Stimulated activated naive CD4-positive, alpha-beta T cell treated with Interleukin-2 at 50 U/mL for 16 hours (primary cell): ENCODE data around the gene CASZ1.

Experiments used
- DNase-seq: peaks from one replicate; lab custom pipeline; 2025; lab: John Stamatoyannopoulos, UW

Gene CASZ1

DNA sequence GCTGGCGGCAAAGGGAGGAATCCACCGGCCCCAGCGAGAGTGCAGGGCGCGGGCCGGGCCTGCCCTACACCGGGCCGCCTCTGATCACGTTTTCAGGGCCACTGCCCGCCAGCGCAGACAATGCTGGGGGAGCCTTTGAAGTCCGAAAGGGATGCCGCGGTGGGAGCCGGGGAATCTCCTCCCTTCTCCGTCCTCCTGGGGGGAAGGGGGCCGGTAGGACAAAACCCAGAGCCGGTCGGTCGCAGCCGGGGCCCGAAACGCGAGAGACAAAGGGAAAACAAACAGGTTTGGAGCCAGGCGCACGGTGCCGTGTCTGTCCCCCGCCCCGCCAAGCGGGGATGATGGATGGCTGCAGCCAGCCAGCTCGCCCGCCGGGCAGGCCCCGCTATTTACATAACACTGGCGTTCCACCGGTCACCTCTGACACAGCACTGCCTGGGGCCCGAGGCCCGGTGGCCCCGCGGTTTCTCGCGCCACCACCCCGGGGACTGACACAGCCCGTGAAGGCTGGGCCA, 92.0 kb downstream of the CASZ1 start:
- DNase-seq: no peak

DNA sequence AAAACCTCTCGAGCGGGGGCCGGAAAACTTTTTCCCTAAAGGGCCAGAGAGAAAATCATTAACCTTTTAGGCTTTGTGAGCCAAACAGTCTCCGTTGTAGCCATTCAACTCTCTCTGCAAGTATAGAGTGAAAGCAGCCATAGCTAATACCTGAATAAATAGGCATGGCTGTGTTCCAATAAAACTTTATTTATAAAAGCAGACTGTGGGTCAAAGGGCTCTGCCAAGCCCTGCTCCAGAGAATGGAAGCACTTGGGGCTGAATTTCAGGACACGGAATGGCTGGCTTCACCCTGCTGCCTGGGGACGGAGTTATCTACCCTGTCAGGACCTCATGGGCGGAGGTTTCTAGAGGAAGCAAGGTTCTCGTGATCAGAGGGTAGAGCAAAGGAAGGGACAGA, 92.7 kb downstream of the CASZ1 start:
- DNase-seq: no peak

- DNase-seq: no peak
Observed at GRCh38 chr1:10701145-10701544, 95.3 kb downstream of the CASZ1 start.

DNA sequence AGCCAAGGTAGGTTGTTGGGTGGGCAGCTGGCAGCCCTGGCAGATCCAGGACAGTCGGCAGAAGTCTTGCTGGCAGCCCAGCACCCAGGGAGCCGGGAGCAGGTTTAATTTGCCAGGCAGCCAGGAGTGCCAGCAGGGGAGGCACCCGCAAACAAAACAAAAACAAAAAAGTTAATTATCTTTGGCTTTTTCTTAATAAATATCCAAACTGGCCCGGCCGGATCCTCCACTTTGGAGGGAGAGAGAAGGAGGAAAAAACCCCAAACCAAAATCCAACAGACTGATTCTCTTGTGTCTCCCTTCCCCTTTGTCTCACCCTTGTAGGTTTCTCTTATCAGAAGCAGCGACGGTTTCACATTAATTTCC, 97.0 kb downstream of the CASZ1 start:
- DNase-seq: no peak

DNA sequence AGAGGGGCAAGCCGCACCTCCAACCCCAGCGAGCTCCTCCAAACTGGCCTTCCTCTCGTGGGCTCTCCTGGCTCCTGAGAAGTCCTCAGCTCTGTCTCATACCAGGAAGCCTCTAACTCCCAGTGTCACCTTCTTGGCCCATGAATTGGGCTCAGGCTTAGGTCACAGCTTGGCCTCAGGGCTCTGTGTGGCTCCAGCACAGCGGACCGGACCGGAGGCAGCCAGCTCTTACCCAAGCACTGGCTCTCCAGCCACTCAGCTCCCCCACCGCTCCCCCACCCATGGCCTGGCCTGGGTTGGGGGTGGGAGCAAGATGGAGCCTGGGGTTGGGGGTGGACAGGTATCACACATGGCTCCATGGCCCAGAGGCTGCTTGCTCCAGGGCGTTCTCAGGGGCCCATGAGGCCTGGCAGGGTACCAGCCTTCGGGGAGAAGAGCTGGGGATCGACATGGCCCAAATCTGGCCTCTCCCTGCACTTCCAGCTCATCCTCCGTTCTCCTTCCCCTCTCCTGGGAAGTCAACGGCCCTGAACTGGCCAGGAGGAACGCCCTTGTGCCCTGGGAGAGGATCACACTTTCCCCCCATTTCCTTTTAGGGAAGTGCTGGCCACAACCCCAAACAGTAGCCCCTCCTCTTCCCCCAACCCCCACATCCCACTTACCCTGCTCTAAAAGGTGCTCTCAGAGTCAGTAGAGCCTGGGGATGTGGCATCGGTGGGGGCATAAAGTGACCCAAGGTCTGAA, 97.5 kb downstream of the CASZ1 start:
- DNase-seq: no peak

- no peak for DNase-seq
Observed at GRCh38 chr1:10697621-10698160, 98.8 kb downstream of the CASZ1 start.

- DNase-seq: peak; percentile 10
Observed at GRCh38 chr1:10696977-10697376, 99.5 kb downstream of the CASZ1 start.

DNA sequence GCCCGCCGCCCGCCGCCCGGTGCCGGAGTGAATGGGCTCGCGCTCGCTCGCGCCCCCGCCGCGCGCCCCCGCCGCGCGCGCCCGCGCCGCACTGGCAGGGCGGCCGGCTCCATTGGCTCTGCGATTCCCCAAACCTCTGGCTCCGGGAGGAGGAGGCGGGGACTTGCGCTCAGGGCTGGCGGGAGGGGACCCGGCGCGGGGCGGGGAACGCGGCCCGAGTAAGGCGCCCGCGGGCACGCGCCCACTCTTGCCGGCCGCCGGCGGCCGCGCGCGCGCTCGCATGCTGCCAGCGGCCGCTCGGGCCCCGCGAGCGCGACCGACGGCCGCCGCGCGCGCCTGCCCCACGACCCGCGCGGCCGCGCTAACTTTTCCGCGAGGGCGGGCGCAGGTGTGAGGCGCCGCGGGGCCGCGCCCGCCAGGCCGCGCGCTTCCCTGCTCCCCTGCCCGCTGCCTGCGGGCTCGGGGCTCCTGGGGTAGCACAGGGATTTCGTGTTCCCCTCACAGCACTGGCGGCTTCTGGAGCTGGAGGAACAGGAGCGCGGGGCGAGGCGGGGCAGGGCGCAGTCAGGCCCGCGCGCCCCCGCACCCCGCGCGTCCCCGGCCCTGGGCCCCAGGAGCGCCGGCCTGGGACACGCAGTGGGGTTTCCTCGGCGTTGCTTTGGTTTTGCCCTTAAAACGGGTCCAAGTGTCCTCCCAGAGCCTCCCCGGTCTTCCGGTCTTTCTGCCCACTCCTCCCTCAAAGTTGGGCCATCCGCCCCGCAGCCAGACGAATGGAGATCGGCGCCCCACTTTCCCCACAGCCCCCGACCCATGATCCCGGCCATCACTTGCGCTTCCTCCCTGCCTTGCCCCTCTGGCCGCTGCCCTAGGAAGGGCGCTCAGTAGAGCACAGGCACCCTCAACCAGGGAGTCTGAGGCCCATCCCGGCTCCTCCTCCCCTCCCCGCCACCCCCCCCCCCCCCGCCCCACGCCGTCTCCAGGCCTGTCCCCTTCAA, 101.5 kb downstream of the CASZ1 start:
- peak; percentile 71 for DNase-seq

DNA sequence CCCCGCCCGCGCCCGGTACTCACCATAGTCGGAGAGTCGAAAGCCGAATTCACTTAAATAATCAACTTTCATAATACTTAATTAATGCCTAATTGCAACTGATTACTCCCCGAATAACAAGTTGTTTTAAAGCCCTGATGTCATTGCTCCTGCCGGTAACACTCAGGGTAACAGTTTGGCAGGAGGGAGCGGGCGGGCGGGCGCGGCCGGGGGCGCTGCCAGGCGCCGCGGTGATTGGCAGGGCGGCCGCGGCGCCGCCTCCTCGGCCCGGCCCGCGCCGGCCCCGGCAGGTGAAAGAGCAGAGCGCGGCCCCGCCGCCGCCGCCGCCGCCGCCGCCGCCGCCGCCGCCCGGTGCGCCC, 102.2 kb downstream of the CASZ1 start:
- DNase-seq: peak; percentile 66

DNA sequence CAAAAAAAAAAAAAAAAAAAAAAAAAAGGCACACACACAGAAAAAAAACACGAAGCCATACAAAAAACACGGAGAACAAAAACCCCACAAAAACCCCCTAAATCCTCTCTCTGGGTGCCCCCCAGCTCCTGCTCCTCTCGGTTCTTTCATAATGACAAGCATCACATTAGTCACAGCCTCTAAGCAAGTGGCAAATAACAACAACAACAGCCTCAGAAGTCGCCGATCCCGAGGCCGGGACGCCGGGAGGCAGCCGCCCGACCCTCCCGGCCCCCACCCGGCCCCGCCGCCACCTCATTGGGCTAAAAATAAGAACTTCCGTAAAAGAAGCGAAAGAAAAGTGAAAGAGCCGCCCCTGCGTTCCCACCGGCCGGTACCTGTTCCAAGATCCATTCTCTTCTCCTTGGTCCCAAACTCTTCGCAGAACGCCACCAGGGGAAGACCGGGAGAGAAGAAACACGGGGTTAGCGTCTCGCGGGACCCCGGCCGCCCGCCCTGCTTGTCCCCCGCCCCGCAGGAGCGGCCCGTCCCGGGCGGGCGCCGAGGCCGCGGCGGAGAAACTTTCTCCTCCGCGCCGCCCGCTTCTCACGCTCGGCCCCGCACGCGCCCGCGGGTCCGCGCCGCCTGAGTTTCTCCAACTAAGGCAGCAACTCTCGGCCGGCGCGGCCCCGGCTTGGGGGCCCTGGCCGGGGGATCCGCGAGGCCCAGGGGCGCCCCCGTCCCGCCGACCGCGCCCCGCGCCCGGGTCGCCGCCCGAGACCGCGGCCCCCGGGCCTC, 102.8 kb downstream of the CASZ1 start:
- DNase-seq: peak; percentile 51

DNA sequence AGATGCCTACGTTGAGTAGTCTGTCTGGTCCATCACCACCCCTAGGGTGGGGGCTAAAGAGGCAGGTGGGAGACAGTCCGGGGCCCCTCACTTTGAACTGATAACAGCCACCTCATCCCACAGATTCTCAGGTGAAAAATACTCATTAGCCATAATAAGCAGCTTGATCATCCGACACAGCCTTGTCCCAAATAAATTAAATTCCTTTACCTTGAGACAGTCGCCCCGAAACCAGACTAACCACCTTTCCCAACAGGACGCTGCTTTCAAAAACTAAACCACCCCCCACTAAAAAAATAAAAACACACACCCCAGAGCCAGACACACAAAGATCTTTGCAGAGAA, 103.3 kb downstream of the CASZ1 start:
- DNase-seq: no peak

GRCh38 chr1:10692401-10693021, 103.9 kb downstream of the CASZ1 start:
- peak; percentile 55 for DNase-seq

DNA sequence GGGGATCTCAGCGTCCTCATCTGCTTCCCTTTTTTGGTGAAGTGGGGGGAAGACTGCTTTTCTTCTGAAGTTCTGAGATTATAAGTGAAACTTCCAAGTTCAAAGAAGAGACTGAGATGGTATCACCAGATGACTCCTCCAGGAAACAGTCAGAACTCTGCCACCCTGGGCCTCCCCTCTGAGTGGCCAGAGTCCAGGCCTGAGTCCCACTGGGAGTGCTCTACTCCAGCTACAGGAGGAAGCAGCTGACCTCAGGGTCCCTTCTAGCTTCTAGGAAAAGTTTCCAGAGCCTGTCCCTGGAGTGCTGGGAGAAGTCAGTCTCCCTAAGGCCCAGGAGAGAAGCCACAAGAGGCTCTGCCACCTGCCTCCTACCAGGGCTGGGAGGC, 104.7 kb downstream of the CASZ1 start:
- DNase-seq: no peak

DNA sequence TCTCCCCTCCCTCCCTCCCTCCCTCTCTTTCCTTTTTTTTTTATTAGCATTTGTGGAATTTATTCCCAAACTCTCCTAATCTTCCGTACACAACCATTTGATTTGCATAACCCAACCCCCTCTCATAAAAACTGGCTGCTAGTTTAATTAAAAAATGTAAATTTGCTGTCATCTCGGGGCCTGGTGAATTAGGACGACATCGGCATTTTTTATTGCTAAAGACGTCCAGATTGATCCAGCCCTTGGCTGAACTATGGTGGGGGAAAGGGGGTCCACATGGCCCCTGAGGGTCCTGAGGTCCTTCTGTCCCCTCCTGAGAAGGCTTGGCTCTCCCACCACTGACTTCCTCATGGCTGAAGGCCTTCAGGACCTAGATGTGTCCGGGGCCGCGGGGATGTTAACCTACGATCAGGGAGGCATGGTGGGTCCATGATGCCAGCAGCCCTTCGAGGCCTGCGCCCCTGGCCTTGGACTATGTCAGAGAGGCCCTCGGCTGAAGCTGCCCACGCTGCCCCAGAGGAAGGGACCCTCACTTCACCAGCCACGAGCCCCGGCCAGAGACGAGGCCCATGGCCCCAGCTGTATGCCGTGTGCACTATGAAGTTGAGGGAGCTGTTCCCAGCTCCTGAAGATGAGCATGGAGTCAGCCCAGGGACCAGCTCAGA, 105.2 kb downstream of the CASZ1 start:
- no peak for DNase-seq

DNA sequence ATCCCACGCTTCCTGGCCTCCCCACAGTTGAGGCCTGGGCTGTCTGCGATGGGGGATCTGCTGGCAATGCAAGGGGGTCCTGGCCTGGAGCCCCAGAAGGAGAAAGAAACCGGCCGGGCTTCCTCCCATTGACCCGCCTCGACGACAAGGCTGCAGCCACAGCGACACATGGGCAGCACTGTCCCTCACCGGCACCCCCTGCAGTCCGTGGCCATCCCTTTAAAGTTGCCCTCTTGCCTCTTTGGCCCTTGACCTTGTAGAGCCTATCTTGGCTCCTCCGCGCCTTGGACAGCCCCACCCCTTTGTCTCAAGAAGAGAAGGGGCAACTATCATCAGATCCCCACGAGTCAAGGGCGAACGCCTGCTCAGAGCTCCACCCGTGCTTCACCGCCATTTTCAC, 106.0 kb downstream of the CASZ1 start:
- no peak for DNase-seq

DNA sequence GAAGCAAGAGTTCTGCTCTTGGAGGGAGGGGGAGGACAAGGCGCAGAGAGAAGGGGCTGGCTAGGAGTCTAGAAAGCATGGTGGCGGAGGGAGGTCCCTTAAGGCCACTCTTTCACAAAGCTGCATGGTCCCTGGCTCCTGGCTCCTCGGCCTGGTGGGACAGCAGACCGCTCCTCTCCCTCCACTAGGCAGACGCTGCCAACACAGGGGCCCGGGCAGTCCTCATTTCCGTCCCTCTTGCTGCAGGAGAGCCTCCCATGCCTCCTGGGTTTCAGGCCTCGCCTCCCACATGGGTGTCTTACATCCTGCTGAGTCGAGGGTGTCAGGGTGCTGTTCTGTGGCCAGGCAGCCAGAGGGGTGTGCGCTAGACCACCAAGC, 108.0 kb downstream of the CASZ1 start:
- DNase-seq: no peak

DNA sequence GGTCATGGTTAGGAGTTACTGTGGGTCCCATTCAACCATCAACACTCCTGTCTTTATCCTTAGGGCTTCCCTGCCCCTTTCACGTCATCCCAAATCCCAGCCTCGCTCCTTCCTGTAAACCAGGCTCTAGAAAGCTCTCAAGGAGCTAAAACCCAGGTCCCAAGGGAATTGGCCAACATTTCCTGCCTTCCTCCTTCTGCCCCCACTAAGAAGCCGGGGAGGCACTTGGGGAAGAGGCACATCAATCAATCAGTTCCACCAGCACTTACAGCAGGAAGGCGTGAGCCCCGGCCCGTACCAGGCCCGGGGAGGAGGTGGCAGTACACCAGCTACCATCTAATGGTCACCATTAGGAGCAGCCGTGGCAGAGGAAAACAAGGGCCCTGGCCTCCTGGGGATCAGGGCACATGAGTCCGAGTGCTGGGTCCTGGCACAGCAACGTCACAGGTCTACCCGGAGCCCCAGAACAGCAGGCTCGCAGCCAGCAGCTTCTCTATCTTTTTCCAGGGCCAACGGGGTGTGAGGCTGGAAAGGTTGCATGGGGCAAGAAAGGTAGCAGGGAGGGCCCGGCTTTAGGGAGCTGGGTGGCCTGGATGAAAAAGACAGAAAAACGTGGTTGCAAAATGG, 108.6 kb downstream of the CASZ1 start:
- no peak for DNase-seq

GRCh38 chr1:10687251-10687651, 109.2 kb downstream of the CASZ1 start:
- no peak for DNase-seq

GRCh38 chr1:10686404-10687040, 109.9 kb downstream of the CASZ1 start:
- no peak for DNase-seq

- no peak for DNase-seq
Observed at GRCh38 chr1:10685808-10686403, 110.5 kb downstream of the CASZ1 start.
